Neural cell (in vitro differentiated cells): ENCODE results near the gene CLCN4. TPM values are rescaled to one million over a fixed set of nuclear protein-coding genes. Genes with fewer than 3 reads are reported as not detected.

ENCODE experiments used
- H2AFZ ChIP-seq: fragments of 200-600, 300-800 bp; sonication (generic), shearing (Covaris generic); 2 replicates; pipeline ENCODE4 v1.6.0; 2014; ENCODE audit warnings: low read depth, mild to moderate bottlenecking, antibody characterized with exemption, low read length, moderate library complexity
- H3F3A ChIP-seq: fragments of 200-600 bp; shearing (Covaris generic); 2 replicates; pipeline ENCODE4 v1.6.1; 2016; ENCODE audit warnings: mild to moderate bottlenecking, moderate library complexity, mixed read lengths, antibody characterized with exemption, low read length; ENCODE audit not compliant: insufficient read depth, poor library complexity, severe bottlenecking
- H3K27ac ChIP-seq: fragments of 200-600, 300-800 bp; sonication (generic), shearing (Covaris generic); 2 replicates; pipeline ENCODE4 v1.5.1; 2014; ENCODE audit warnings: mild to moderate bottlenecking, low read length, moderate library complexity
- H3K27me3 ChIP-seq: fragments of 300-800, 200-600 bp; sonication (generic), shearing (Covaris generic); 2 replicates; pipeline ENCODE4 v1.6.0; 2014; ENCODE audit warnings: mild to moderate bottlenecking, low read depth, low read length, moderate library complexity; ENCODE audit not compliant: insufficient read depth
- H3K36me3 ChIP-seq: fragments of 300-800, 200-600 bp; sonication (generic), shearing (Covaris generic); 2 replicates; pipeline ENCODE4 v1.5.1; 2014; ENCODE audit warnings: mild to moderate bottlenecking, antibody characterized with exemption, low read length, moderate library complexity; ENCODE audit not compliant: insufficient read depth
- H3K4me2 ChIP-seq: fragments of 300-800, 200-600 bp; sonication (generic), shearing (Covaris generic); 2 replicates; pipeline ENCODE4 v1.6.0; 2014; ENCODE audit warnings: mild to moderate bottlenecking, low read length
- H3K4me3 ChIP-seq: fragments of 300-800, 200-600 bp; sonication (generic), shearing (Covaris generic); 2 replicates; pipeline ENCODE4 v1.5.1; 2014; ENCODE audit warnings: mild to moderate bottlenecking, low read length, moderate library complexity
- H3K79me2 ChIP-seq: fragments of 200-600 bp; shearing (Covaris generic); replicated peaks from 2 replicates; pipeline ENCODE4 v1.6.0; 2014; ENCODE audit warnings: mild to moderate bottlenecking, low read length, moderate library complexity; ENCODE audit not compliant: insufficient read depth
- H3K9ac ChIP-seq: fragments of 300-800, 200-600 bp; sonication (generic), shearing (Covaris generic); 2 replicates; pipeline ENCODE4 v1.6.1; 2016; ENCODE audit warnings: mild to moderate bottlenecking, low read length, mixed read lengths
- H3K9me2 ChIP-seq: fragments of 200-600 bp; shearing (Covaris generic); 2 replicates; pipeline ENCODE4 v1.6.1; 2016; ENCODE audit warnings: mild to moderate bottlenecking, low read length, mixed read lengths; ENCODE audit not compliant: insufficient read depth
- H3K9me3 ChIP-seq: fragments of 200-600, 300-800 bp; sonication (generic), shearing (Covaris generic); 2 replicates; pipeline ENCODE4 v1.6.1; 2016; ENCODE audit warnings: mild to moderate bottlenecking, mixed run types, low read length, moderate library complexity, mixed read lengths
- H4K20me1 ChIP-seq: fragments of 200-600 bp; shearing (Covaris generic); 2 replicates; pipeline ENCODE4 v1.6.1; 2016; ENCODE audit warnings: mild to moderate bottlenecking, mixed run types; ENCODE audit not compliant: insufficient read depth
- CTCF ChIP-seq: fragments of 450-650 bp; IDR thresholded peaks from 2 replicates; pipeline ENCODE4 v1.5.1; 2014; ENCODE audit warnings: antibody characterized with exemption, mild to moderate bottlenecking, moderate library complexity; ENCODE audit not compliant: poor library complexity, severe bottlenecking
- EP300 ChIP-seq: fragments of 450-650 bp; conservative IDR thresholded peaks from 2 replicates; pipeline ENCODE4 v1.6.1; 2014; ENCODE audit warnings: antibody characterized with exemption, mild to moderate bottlenecking, moderate library complexity; ENCODE audit not compliant: poor library complexity, severe bottlenecking
- EZH2 ChIP-seq: fragments of 200-600, 300-800 bp; shearing (Covaris generic), sonication (generic); IDR thresholded peaks from 2 replicates; pipeline ENCODE4 v1.6.1; 2014; ENCODE audit warnings: antibody characterized with exemption, low read length, borderline replicate concordance, mild to moderate bottlenecking; ENCODE audit not compliant: insufficient read depth, poor library complexity, severe bottlenecking
- MXI1 ChIP-seq: fragments of 450-650 bp; conservative IDR thresholded peaks from 2 replicates; pipeline ENCODE4 v1.6.1; 2014; ENCODE audit warnings: antibody characterized with exemption, mild to moderate bottlenecking; ENCODE audit not compliant: poor library complexity, severe bottlenecking
- POLR2AphosphoS5 ChIP-seq: IDR thresholded peaks from 2 replicates; pipeline ENCODE4 v1.6.1; 2012
- RAD21 ChIP-seq: fragments of 450-650 bp; conservative IDR thresholded peaks from 2 replicates; pipeline ENCODE4 v1.6.1; 2014; ENCODE audit warnings: antibody characterized with exemption, mild to moderate bottlenecking, moderate library complexity
- REST ChIP-seq: IDR thresholded peaks from 2 replicates; pipeline ENCODE4 v1.6.1; 2012; ENCODE audit warnings: borderline replicate concordance
- SMC3 ChIP-seq: fragments of 450-650 bp; conservative IDR thresholded peaks from 2 replicates; pipeline ENCODE4 v1.6.1; 2014; ENCODE audit warnings: antibody characterized with exemption, mild to moderate bottlenecking, moderate library complexity; ENCODE audit not compliant: poor library complexity
- TAF1 ChIP-seq: IDR thresholded peaks from 2 replicates; pipeline ENCODE4 v1.6.1; 2012; ENCODE audit warnings: low read depth
- polyA plus RNA-seq: library from polyadenylated mRNA; depleted of rRNA; stranded (reverse); fragments of >200 nt; gene quantifications from 2 replicates; pipeline ENCODE4 v1.2.3, GENCODE V29; 2014

Gene CLCN4
- polyA plus RNA-seq, 1 donor from 2014 or later = 21.4 TPM

- H3K27ac ChIP-seq = no peak overlapping the region
- no peaks in the 10 kb centered on the region for H3K9me3 ChIP-seq
- no peaks in the 10 kb centered on the region for H3K79me2 ChIP-seq
- no peak overlapping the region for H3K9ac ChIP-seq
- H3K4me3 ChIP-seq = no peak overlapping the region
- H2AFZ ChIP-seq = no peak overlapping the region
- no peak overlapping the region for H3K4me2 ChIP-seq
- no peaks in the 10 kb centered on the region for H3K27me3 ChIP-seq
- TF ChIP-seq POLR2AphosphoS5 (no peak), EZH2 (no peak), CTCF (no peak), REST (no peak), SMC3 (no peak), MXI1 (no peak), TAF1 (no peak), EP300 (no peak), RAD21 (no peak)
- no peaks in the 10 kb centered on the region for H3K36me3 ChIP-seq
- no peaks in the 10 kb centered on the region for H4K20me1 ChIP-seq
- no peaks in the 10 kb centered on the region for H3F3A ChIP-seq
- no peaks in the 10 kb centered on the region for H3K9me2 ChIP-seq
These were observed 20.2 kb downstream of the CLCN4 start for GRCh38 chrX:10177004-10177396.

GRCh38 chrX:10177601-10178000 lies 20.8 kb downstream of the CLCN4 start:
- no peaks in the 10 kb centered on the region for H3K27me3 ChIP-seq
- H3K27ac ChIP-seq = no peak overlapping the region
- no peaks in the 10 kb centered on the region for H3F3A ChIP-seq
- no peaks in the 10 kb centered on the region for H3K9me2 ChIP-seq
- no peak overlapping the region for H2AFZ ChIP-seq
- H4K20me1 ChIP-seq = no peaks in the 10 kb centered on the region
- TF ChIP-seq EP300 (no peak), POLR2AphosphoS5 (no peak), EZH2 (no peak), RAD21 (no peak), MXI1 (no peak)
- H3K36me3 ChIP-seq = no peaks in the 10 kb centered on the region
- no peak overlapping the region for H3K4me3 ChIP-seq
- H3K4me2 ChIP-seq = no peak overlapping the region
- H3K9ac ChIP-seq = no peak overlapping the region
- no peaks in the 10 kb centered on the region for H3K9me3 ChIP-seq
- H3K79me2 ChIP-seq = no peaks in the 10 kb centered on the region
